GF-D8 (cell line): ENCODE measurements around the gene TFB1M.
"Not testable (repeated sequence)": the region's sequence is repeated elsewhere in the genome, so short reads cannot be mapped to it uniquely, and the experiment has no call there.

Experiments used
- DNase-seq: peaks from one replicate; lab custom pipeline; 2025; lab: John Stamatoyannopoulos, UW

Gene TFB1M

GRCh38 chr6:155297669-155298068 is 16.6 kb downstream of the TFB1M start:
- DNase-seq = no peak

GRCh38 chr6:155292711-155293110 is 21.6 kb downstream of the TFB1M start:
- DNase-seq = no peak

GRCh38 chr6:155291291-155291690 is 23.0 kb downstream of the TFB1M start:
- DNase-seq = no peak

GRCh38 chr6:155290491-155290890 is 23.8 kb downstream of the TFB1M start:
- DNase-seq = no peak

- DNase-seq = no peak
Measured at GRCh38 chr6:155287762-155288161, 26.5 kb downstream of the TFB1M start.

GRCh38 chr6:155284775-155285174 is 29.5 kb downstream of the TFB1M start:
- DNase-seq = no peak

GRCh38 chr6:155278319-155279049 is 35.8 kb downstream of the TFB1M start:
- no peak for DNase-seq

GRCh38 chr6:155276638-155277037 is 37.6 kb downstream of the TFB1M start:
- no peak for DNase-seq

GRCh38 chr6:155275808-155276480 is 38.3 kb downstream of the TFB1M start:
- no peak for DNase-seq

- no peak for DNase-seq
Measured at GRCh38 chr6:155274533-155274932, 39.8 kb downstream of the TFB1M start.

GRCh38 chr6:155274106-155274505 is 40.2 kb downstream of the TFB1M start:
- no peak for DNase-seq

- DNase-seq = no peak
Measured at GRCh38 chr6:155273431-155273830, 40.9 kb downstream of the TFB1M start.

GRCh38 chr6:155272353-155273232 is 41.7 kb downstream of the TFB1M start:
- DNase-seq = no peak

- no peak for DNase-seq
Measured at GRCh38 chr6:155271145-155271544, 43.1 kb downstream of the TFB1M start.

GRCh38 chr6:155270561-155271091 is 43.7 kb downstream of the TFB1M start:
- DNase-seq = no peak

- DNase-seq = no peak
Measured at GRCh38 chr6:155269765-155270164, 44.5 kb downstream of the TFB1M start.

GRCh38 chr6:155268088-155268867 is 46.0 kb downstream of the TFB1M start:
- not testable (repeated sequence) for DNase-seq

- DNase-seq = no peak
Measured at GRCh38 chr6:155267411-155267810, 46.9 kb downstream of the TFB1M start.

GRCh38 chr6:155265843-155266535 is 48.3 kb downstream of the TFB1M start:
- no peak for DNase-seq

GRCh38 chr6:155264693-155265320 is 49.5 kb downstream of the TFB1M start:
- DNase-seq = no peak
